ENCODE data around the gene CCDC12. TPM values are rescaled to one million over a fixed set of nuclear protein-coding genes. Genes with fewer than 3 reads are reported as not detected.

CCDC12 gene
- total RNA-seq, 1 donor from 2014 or later: 17.5 TPM

DNA sequence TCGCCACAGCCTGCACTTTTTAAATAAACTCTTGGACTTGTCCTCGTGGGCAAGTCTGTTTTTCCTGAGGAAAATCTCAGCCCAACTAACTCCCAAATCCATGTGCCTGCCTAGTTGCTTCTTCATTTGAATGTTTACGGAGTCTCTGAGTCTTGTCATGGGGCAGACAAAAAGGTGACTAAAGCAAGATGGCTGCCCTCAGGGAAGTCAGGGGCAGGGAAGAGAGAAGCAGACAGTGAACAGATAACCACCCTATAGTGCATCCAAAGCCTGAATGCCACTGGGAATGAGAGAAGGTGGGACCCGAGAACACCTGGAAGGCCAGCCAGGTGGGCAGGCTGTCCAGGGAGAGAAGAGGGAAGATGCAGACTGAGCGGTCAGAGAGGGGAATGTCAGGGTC is 21.4 kb downstream of the CCDC12 start:
- no peak for DNase-seq

- DNase-seq: no peak
These were observed 22.4 kb downstream of the CCDC12 start for GRCh38 chr3:46954178-46954577.

DNA sequence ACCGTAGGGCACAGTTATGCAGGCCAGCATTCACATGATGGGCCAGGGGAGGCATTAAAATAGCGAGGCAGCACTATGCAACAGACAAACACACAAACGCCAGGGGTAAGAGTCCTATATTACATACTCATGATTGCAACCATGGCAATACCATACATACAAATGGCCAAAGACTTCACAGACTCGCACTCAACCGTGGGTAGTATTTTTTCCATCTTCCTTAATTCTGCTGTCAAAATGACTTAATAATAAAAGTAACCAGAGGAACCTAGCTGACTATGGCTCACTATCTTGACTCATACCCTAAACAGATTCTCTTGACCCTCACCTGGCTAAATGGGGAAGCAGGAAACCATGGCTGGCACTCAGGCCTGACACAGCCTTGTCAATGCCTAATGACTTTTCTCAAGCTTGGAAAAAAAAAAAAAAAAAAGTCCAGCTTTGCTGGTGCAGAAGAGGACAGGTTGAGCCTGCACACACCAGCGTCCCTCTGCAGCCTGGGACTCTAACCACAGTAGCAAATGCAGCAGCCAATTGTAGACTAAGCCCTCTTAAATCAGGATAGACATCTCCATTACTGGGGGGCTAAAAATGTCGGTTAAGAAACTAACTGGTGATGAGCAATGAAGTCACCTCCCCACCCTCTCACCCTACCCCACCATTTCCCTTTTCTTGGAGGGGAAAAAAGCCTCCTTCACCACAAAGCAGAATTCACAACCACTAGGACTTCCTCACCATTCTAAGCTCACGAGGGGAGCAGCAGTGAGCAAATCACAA is 23.1 kb downstream of the CCDC12 start:
- DNase-seq: no peak

GRCh38 chr3:46952813-46953212 is 23.7 kb downstream of the CCDC12 start:
- DNase-seq: no peak

DNA sequence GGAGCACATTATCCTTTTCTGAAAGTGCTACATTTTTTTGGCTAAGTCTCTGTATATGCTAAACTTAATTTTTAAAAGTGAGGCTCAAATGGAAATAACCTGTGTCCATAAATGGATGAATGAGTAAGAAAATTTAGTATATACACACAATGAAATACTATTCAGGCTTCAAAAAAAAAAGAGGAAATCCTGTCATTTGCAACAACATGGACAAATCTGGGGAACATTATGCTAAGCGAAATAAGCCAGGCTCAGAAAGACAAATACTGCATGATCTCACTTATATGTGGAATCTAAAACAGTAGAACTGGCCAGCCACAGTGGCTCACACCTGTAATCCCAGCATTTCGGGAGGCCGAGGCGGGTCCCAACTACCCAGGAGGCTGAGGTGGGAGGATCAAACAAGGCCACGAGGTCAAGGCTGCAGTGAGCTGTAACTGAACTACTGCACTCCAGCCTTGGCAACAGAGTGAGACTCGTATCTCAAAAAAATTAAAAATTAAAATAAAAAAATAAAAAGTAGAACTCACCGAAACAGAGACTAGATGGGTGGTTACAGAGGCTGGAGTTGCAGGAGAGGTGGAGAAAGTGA is 25.8 kb downstream of the CCDC12 start:
- DNase-seq: no peak

- no peak for DNase-seq
These were observed 26.4 kb downstream of the CCDC12 start for GRCh38 chr3:46950177-46950576.

GRCh38 chr3:46948830-46949671 is 27.5 kb downstream of the CCDC12 start:
- no peak for DNase-seq

DNA sequence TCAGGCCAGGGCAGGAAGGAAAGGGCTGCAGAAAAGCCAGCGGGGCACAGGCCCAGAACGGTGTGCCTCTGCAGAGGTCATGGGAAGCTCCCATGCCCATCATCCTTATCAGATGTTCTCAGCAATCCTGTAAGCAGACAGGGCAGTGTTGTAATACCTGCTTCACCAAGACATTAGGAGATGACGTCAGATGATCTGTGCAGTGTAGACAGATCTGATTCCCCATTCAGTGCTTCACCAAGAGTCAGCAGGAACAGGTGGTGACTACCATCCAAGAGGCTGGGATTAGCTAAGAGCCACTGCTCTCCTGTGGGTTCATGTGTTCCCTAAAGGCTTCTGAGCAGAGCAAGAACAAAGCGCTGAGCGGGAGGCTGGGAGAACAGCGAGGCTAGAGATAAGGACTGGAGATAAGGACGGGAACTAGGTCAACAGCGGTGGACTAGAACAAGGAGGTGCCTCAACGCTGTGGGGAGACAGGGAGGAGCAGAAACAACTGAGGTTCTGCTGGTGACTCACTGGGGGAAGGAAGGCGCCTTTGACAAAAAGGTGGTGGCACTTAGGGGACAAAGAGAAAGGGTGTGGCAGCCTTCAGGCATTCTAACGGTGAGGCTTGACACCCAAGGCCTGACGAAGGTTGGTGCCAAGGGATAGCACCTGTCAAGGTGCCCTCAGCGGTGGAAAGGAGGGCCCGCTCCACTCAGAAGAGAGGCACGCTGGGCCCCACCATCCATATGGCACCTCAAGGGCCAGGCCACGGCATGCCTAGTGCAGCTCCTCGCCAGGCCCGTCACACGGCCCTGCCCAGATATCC is 28.4 kb downstream of the CCDC12 start:
- no peak for DNase-seq

DNA sequence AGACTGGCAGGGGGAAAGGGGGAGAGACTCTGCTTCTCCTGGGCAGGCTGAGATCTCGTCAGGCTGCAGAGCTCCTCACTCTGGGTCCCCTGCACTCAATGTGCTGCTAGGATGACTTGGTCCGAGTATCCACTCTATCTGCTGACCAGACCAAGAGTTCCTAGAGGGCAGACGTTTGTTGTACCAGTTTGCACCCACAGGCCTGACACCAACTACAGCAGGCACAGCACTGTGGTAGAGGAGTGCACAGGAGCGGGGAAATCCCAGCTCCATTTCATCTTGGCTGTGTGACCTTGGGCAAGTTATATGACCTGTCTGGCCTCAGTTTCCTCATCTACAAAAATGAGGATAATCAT is 29.0 kb downstream of the CCDC12 start:
- no peak for DNase-seq

GRCh38 chr3:46946856-46947545 is 29.5 kb downstream of the CCDC12 start:
- no peak for DNase-seq

DNA sequence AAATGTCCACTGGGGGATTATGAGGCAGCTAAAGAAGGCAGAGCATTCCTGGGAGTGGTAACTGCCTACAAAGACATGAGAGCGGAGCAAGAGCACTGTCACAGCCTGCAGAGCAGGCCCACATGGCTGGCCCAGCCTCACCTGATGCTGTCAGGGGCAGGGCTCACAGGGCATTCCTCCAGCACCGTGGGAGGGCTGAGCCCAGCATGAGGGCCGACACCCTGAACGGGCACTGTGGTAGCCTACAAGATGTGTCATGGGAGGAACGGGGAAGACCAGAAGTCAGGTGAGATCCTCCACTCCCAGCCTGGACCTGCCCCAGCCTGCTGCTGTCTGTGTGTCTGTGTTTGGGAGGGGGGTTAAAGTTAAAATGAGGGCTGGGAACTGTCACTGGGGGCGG is 30.1 kb downstream of the CCDC12 start:
- DNase-seq: no peak

- DNase-seq: no peak
These were observed 32.4 kb downstream of the CCDC12 start for GRCh38 chr3:46944191-46944590.

- DNase-seq: no peak
These were observed 33.0 kb downstream of the CCDC12 start for GRCh38 chr3:46943237-46944187.

DNA sequence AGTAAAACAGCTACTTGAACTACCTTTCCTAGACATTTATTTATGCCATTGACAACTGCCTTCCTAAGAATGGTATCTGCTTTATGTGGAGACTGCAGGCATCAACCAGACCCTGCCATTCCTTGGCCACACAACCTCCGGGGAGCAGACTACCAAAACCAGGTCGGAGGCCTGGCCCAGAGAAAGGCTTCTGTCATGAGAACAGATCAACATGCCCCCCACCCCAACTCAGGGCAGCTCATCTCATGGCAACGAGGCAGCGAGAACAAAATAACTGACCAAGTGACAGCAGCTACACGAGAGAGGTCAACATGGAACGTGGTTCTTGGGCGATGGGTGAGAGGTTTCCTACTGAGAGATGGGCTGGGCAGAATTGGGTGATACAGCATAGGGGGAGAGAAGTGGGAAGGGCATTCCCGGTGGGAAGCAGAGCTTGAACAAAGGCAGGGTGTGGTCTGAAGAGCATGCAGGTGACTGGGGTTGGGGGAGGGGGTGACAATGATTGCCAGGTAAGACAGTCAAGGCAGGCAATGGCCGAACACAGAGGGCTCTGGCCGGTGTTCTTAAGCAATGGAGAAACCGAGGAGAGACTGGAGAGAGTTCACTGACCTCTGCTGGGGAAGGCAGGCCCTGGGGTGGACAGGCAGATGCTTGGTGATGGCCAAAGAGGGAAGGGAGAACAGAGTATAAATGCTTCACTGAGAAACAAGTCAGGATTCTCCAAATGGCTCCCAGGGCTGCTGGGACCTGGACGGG is 33.9 kb downstream of the CCDC12 start:
- no peak for DNase-seq

- DNase-seq: no peak
These were observed 34.5 kb downstream of the CCDC12 start for GRCh38 chr3:46942076-46942475.

- no peak for DNase-seq
These were observed 36.7 kb downstream of the CCDC12 start for GRCh38 chr3:46939578-46940445.

DNA sequence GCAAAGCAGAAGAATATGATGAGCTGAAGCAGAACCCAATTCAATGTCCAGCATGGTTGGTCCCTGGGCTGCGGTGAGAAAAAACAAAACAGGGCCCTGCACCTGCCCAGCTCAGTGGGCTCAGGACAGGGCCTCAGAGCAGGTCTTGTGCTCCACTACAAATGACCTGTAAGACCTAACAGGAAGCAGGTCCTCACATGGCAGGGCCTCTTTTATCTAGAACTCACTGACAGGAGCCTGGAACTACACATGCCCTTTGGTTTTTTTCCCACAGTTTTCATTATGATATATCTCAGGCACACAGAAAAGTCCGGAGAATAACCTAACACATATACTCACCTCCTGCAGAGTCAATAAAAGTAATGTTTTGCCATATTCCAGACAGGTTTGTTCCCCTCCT is 38.4 kb downstream of the CCDC12 start:
- DNase-seq: no peak

- DNase-seq: no peak
These were observed 39.8 kb downstream of the CCDC12 start for GRCh38 chr3:46936733-46937250.
